GM21737 (cell line): ENCODE results near the gene NUP107.

ENCODE experiments used
- ATAC-seq: cut with Tn5 transposase; IDR thresholded peaks from one replicate; pipeline ENCODE4 v1.9.1; 2021; ENCODE audit warnings: mild to moderate bottlenecking, moderate library complexity; ENCODE audit not compliant: unreplicated experiment

Gene NUP107

DNA sequence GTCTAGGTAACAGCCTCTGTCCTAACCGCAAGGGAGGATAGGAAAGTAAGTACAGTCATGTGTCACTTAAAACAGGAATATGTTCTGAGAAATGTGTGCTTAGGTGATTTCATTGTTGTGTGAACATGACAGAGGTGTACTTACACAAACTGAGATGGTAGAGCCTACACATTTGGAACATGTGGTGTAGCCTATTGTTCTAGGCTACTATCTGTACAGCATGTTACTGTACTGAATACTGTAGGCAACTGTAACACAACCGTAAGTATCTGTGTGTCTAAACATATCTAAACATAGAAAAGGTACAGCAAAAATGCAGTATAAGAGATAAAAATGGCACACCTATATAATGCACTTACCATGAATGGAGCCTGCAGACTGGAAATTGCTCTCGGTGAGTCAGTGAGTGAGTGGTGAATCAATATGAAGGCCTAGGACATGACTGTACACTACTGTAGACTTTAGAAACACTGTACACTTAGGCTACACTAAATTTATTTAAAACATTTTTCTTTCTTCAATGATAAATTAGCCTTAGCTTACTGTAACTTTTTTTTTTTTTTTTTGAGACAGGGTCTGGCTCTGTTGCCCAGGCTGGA is 108.0 kb downstream of the NUP107 start:
- ATAC-seq: no peak
